HepG2 (cell line): Measurements from ENCODE around the gene RABGAP1L.

Source experiments
- NFATC3 ChIP-seq: sonication (generic); formaldehyde crosslinking; IDR thresholded peaks from 2 replicates; pipeline ENCODE4 v1.5.1; 2020; ENCODE audit warnings: mild to moderate bottlenecking, missing genetic modification reagents
- NR3C1 ChIP-seq: sonication (generic); formaldehyde crosslinking; IDR thresholded peaks from 2 replicates; pipeline ENCODE4 v1.4.0; 2020; ENCODE audit warnings: missing genetic modification reagents
- PHF8 ChIP-seq: sonication (generic); formaldehyde crosslinking; IDR thresholded peaks from 2 replicates; pipeline ENCODE4 v1.5.0; 2020; ENCODE audit warnings: missing genetic modification reagents

DNA sequence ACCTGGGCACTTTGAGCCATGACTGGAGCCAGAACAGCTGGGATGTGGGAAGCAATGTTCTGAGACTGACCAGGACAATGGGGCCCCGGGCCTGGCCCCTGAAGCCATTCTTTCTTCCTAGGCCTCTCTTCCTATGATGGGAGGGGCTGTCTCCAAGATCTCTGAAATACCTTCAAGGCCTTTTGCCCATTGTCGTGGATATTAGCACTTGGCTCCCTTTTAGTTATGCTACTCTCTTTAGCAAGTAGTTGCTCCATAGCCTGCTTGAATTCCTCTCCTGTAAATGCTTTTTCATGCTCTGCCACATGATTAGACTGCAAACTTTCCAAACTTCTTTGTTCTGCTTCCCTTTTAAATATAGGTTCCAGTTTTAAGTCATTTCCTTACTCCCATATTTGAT is 577.5 kb downstream of the RABGAP1L start:
- no peak for TF ChIP-seq NFATC3 (CRISPR knock-in tag)
- TF ChIP-seq NR3C1 (CRISPR knock-in tag) = no peak
- TF ChIP-seq PHF8 (CRISPR knock-in tag) = no peak
